B cell (primary cell): ENCODE measurements around the gene AK8. TPM values are rescaled to one million over a fixed set of nuclear protein-coding genes. Genes with fewer than 3 reads are reported as not detected.

Experiments
- ATAC-seq: fragments of 200-7000 bp; cut with Tn5 transposase; one replicate; pipeline ENCODE4 v1.10.0; 2021; ENCODE audit warnings: low read depth, mild to moderate bottlenecking, moderate number of reproducible peaks, moderate library complexity
- CTCF ChIA-PET: fragments of 350-600 bp; sonication (Branson Sonifier 250); formaldehyde crosslinking; loops from one replicate; lab custom pipeline; 2021; ENCODE audit warnings: antibody characterized with exemption, inconsistent platforms; lab: Charles Lee
- POLR2A ChIA-PET: fragments of 350-600 bp; sonication (Branson Sonifier 250); formaldehyde crosslinking; loops from one replicate; lab custom pipeline; 2021; ENCODE audit warnings: antibody characterized with exemption; lab: Charles Lee
- DNase-seq: peaks from one replicate; pipeline ENCODE4 v3.0.0; 2013
- H2AFZ ChIP-seq: 2 replicates; pipeline ENCODE4 v1.6.1; 2012; ENCODE audit warnings: mild to moderate bottlenecking, low read depth, low read length; ENCODE audit not compliant: insufficient read depth, poor library complexity, severe bottlenecking
- H3K27ac ChIP-seq, 2 donors: 1 replicate in 1 of 2; 2 replicates in 1 of 2; pipeline ENCODE4 v1.5.1; 2012 to 2013; ENCODE audit warnings: low read length in 2 of 2, mild to moderate bottlenecking in 2 of 2, moderate library complexity in 1 of 2
- H3K27me3 ChIP-seq, 4 experiments: fragments of 200-600 bp in 1 of 4; sonication (generic) in 1 of 4; replicated peaks in 1 of 4; 1 replicate in 2 of 4; 2 replicates in 2 of 4; pipeline versions ENCODE4 v1.6.1 to v1.7.0; 2013 to 2016; ENCODE audit warnings: low read length in 3 of 4, mild to moderate bottlenecking in 2 of 4, mixed read lengths in 1 of 4, moderate library complexity in 1 of 4; ENCODE audit not compliant: insufficient read depth in 4 of 4, control insufficient read depth in 3 of 4; ENCODE audit errors: control extremely low read depth in 1 of 4
- H3K36me3 ChIP-seq, 2 experiments: replicated peaks in 1 of 2; 1 replicate in 1 of 2; 2 replicates in 1 of 2; pipeline versions ENCODE4 v1.6.1 to v1.7.1; 2013; ENCODE audit warnings: low read length in 1 of 2; ENCODE audit not compliant: insufficient read depth in 2 of 2, control insufficient read depth in 1 of 2; ENCODE audit errors: control extremely low read depth in 1 of 2, extremely low read depth in 1 of 2
- H3K4me1 ChIP-seq, 2 donors: fragments of 200-600 bp in 1 of 2; sonication (generic) in 1 of 2; 1 replicate in 1 of 2; 2 replicates in 1 of 2; pipeline versions ENCODE4 v1.5.1 to v1.6.1; 2013 to 2017; ENCODE audit warnings: low read length in 2 of 2; ENCODE audit not compliant: control insufficient read depth in 2 of 2, insufficient read depth in 2 of 2
- H3K4me2 ChIP-seq: replicated peaks from 2 replicates; pipeline ENCODE3; 2012; ENCODE audit warnings: mild to moderate bottlenecking, low read depth, low read length; ENCODE audit not compliant: poor library complexity, severe bottlenecking
- H3K4me3 ChIP-seq, 5 experiments: fragments of 200-600 bp in 1 of 5; sonication (generic) in 1 of 5; 1 replicate in 3 of 5; 2 replicates in 2 of 5; pipeline versions ENCODE4 v1.5.1 to v1.7.0; 2011 to 2016; ENCODE audit warnings: low read length in 4 of 5, mild to moderate bottlenecking in 4 of 5, low read depth in 2 of 5, control low read depth in 1 of 5, moderate library complexity in 1 of 5; ENCODE audit not compliant: insufficient read depth in 1 of 5; ENCODE audit errors: control extremely low read depth in 1 of 5, extremely low read depth in 1 of 5
- H3K79me2 ChIP-seq: fragments of 200-600 bp; sonication (generic); one replicate; pipeline ENCODE4 v1.6.0; 2016; ENCODE audit warnings: low read length; ENCODE audit not compliant: control insufficient read depth, insufficient read depth
- H3K9ac ChIP-seq: fragments of 200-600 bp; sonication (generic); 2 replicates; pipeline ENCODE4 v1.6.1; 2017; ENCODE audit warnings: mild to moderate bottlenecking, low read length, moderate library complexity
- H3K9me3 ChIP-seq, 3 donors: one replicate each; pipeline versions ENCODE4 v1.6.1 to v1.7.1; 2013; ENCODE audit warnings: low read length in 2 of 3; ENCODE audit not compliant: control insufficient read depth in 2 of 3, insufficient read depth in 1 of 3; ENCODE audit errors: control extremely low read depth in 1 of 3
- H4K20me1 ChIP-seq: 2 replicates; pipeline ENCODE4 v1.6.0; 2012; ENCODE audit warnings: mild to moderate bottlenecking, low read length; ENCODE audit not compliant: insufficient read depth, control insufficient read depth, poor library complexity, severe bottlenecking
- H3K27ac Mint-ChIP-seq: one replicate; pipeline ENCODE4 v1.8.0; 2021; ENCODE audit warnings: mixed read lengths
- H3K27me3 Mint-ChIP-seq: one replicate; pipeline ENCODE4 v1.8.0; 2021; ENCODE audit warnings: mixed read lengths
- H3K4me1 Mint-ChIP-seq: one replicate; pipeline ENCODE4 v1.8.0; 2021; ENCODE audit warnings: mixed read lengths
- H3K4me3 Mint-ChIP-seq: one replicate; pipeline ENCODE4 v1.8.0; 2021; ENCODE audit warnings: mixed read lengths
- H3K9me3 Mint-ChIP-seq: one replicate; pipeline ENCODE4 v1.8.0; 2022; ENCODE audit warnings: mixed read lengths; ENCODE audit not compliant: insufficient read depth
- EZH2 ChIP-seq: IDR thresholded peaks from 2 replicates; pipeline ENCODE4 v1.6.1; 2012; ENCODE audit warnings: borderline replicate concordance, low read depth, mild to moderate bottlenecking, moderate library complexity, low read length; ENCODE audit not compliant: insufficient read depth, poor library complexity, severe bottlenecking
- WGBS: methylation state at CpG from one replicate; pipeline ENCODE4 v1.1.5; 2013; ENCODE audit warnings: missing lambda C conversion rate; ENCODE audit not compliant: insufficient coverage; 5-methylcytosine and 5-hydroxymethylcytosine counted together
- intact Hi-C: fragments of 100-400 bp; cut with micrococcal nuclease; formaldehyde crosslinking; loops from one replicate; pipeline ENCODE4 v1.10.0; 2022
- polyA plus RNA-seq: library from polyadenylated mRNA; depleted of rRNA; stranded (reverse); fragments of >200 nt; gene quantifications from 2 replicates; pipeline ENCODE4 v1.2.3, GENCODE V29; 2012
- total RNA-seq, 2 donors: library from RNA; stranded (reverse); fragments of 120-200 nt in 1 of 2; gene quantifications; 1 replicate in 1 of 2; 2 replicates in 1 of 2; pipeline versions ENCODE4 v1.2.3 to v1.2.4, GENCODE V29; 2013 to 2022
- TF ChIP-seq, protein P1 (sequence below): fragments of 200-600 bp; IDR thresholded peaks from one replicate; pipeline ENCODE4 v1.8.0; 2022; ENCODE audit warnings: antibody characterized with exemption, mild to moderate bottlenecking

AK8 gene
- total and polyA plus RNA-seq, 2 donors (not counting 1 experiment from before 2014, with no cell fraction given) = 1.9 to 8.6 TPM

GRCh38 chr9:132740526-132741309, 137.4 kb downstream of the AK8 start:
- Mint-ChIP-seq H3K4me1 (peaks cover 4% of the 10 kb centered on the region), H3K4me3 (no peak overlapping the region), H3K27ac (no peak overlapping the region), H3K9me3 (no peaks in the 10 kb centered on the region), H3K27me3 (peaks cover 30% of the 10 kb centered on the region)
- WGBS = 91% methylated on average over 15 of the region's 15 CpGs
- ChIA-PET CTCF (no interaction called here), POLR2A (no interaction called here)
- Histone ChIP-seq H3K9me3 (no peaks in the 10 kb centered on the region), H3K9ac (no peak overlapping the region), H3K36me3 (no peaks in the 10 kb centered on the region), H3K79me2 (no peaks in the 10 kb centered on the region), H3K27me3 (peaks cover 0 to 27% (median 12%) of the 10 kb centered on the region in 4 experiments), H3K4me2 (no peak overlapping the region), H2AFZ (no peak overlapping the region), H4K20me1 (no peaks in the 10 kb centered on the region), H3K4me1 (no peaks in the 10 kb centered on the region), H3K4me3 (no peak overlapping the region), H3K27ac (no peak overlapping the region)
- TF ChIP-seq, protein P1, sequence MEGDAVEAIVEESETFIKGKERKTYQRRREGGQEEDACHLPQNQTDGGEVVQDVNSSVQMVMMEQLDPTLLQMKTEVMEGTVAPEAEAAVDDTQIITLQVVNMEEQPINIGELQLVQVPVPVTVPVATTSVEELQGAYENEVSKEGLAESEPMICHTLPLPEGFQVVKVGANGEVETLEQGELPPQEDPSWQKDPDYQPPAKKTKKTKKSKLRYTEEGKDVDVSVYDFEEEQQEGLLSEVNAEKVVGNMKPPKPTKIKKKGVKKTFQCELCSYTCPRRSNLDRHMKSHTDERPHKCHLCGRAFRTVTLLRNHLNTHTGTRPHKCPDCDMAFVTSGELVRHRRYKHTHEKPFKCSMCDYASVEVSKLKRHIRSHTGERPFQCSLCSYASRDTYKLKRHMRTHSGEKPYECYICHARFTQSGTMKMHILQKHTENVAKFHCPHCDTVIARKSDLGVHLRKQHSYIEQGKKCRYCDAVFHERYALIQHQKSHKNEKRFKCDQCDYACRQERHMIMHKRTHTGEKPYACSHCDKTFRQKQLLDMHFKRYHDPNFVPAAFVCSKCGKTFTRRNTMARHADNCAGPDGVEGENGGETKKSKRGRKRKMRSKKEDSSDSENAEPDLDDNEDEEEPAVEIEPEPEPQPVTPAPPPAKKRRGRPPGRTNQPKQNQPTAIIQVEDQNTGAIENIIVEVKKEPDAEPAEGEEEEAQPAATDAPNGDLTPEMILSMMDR = no peak
- no peak for TF ChIP-seq EZH2
- ATAC-seq (no peak), DNase-seq (no peak)
- intact Hi-C loops = no loop called here

GRCh38 chr9:132739710-132740310, 138.3 kb downstream of the AK8 start:
- POLR2A ChIA-PET = no interaction called here
- no peak overlapping the region for H3K4me3 ChIP-seq
- peaks cover under 1% of the 10 kb centered on the region for H3K4me1 Mint-ChIP-seq
- no peaks in the 10 kb centered on the region for H3K9me3 ChIP-seq
- no peaks in the 10 kb centered on the region for H3K9me3 Mint-ChIP-seq
- H3K27me3 ChIP-seq = peaks cover 0 to 20% (median 10%) of the 10 kb centered on the region in 4 experiments
- H2AFZ ChIP-seq = no peak overlapping the region
- H3K36me3 ChIP-seq = no peaks in the 10 kb centered on the region
- H3K27ac Mint-ChIP-seq = no peak overlapping the region
- no peak overlapping the region for H3K27ac ChIP-seq
- H3K27me3 Mint-ChIP-seq = peaks cover 25% of the 10 kb centered on the region
- 98% methylated on average over 5 of the region's 9 CpGs for WGBS
- H3K9ac ChIP-seq = no peak overlapping the region
- DNase-seq = no peak
- H3K4me2 ChIP-seq = no peak overlapping the region
- ATAC-seq = no peak
- no peak overlapping the region for H3K4me3 Mint-ChIP-seq
- TF ChIP-seq, protein P1 = no peak
- no peaks in the 10 kb centered on the region for H4K20me1 ChIP-seq
- H3K79me2 ChIP-seq = no peaks in the 10 kb centered on the region
- H3K4me1 ChIP-seq = no peaks in the 10 kb centered on the region
- CTCF ChIA-PET = no interaction called here
- intact Hi-C loops = no loop called here
